DOHH2 (cell line): ENCODE data around the gene CRYBG2.

Source experiments
- H3F3A ChIP-seq: fragments of 200-600 bp; sonication (generic), shearing (Covaris generic); 2 replicates; pipeline ENCODE4 v1.6.0; 2016; ENCODE audit warnings: antibody characterized with exemption, mild to moderate bottlenecking; ENCODE audit not compliant: control insufficient read depth, insufficient read depth
- H3K27ac ChIP-seq: fragments of 200-600 bp; sonication (generic); 2 replicates; pipeline ENCODE4 v1.5.1; 2014; ENCODE audit warnings: low read depth, mild to moderate bottlenecking, low read length, moderate library complexity
- H3K27me3 ChIP-seq: fragments of 200-600 bp; sonication (generic); 2 replicates; pipeline ENCODE4 v1.6.1; 2014; ENCODE audit warnings: mild to moderate bottlenecking, low read length, mixed read lengths; ENCODE audit not compliant: control insufficient read depth
- H3K36me3 ChIP-seq: fragments of 200-600 bp; sonication (generic); 2 replicates; pipeline ENCODE4 v1.6.1; 2014; ENCODE audit warnings: mild to moderate bottlenecking, low read length, moderate library complexity, mixed read lengths; ENCODE audit not compliant: control insufficient read depth
- H3K4me1 ChIP-seq: fragments of 200-600 bp; sonication (generic); 2 replicates; pipeline ENCODE4 v1.6.1; 2014; ENCODE audit warnings: mild to moderate bottlenecking, low read length, mixed read lengths; ENCODE audit not compliant: control insufficient read depth
- H3K4me2 ChIP-seq: fragments of 200-600 bp; sonication (generic); 2 replicates; pipeline ENCODE4 v1.6.0; 2014; ENCODE audit warnings: mild to moderate bottlenecking, low read length, moderate library complexity
- H3K4me3 ChIP-seq: fragments of 200-600 bp; sonication (generic); 2 replicates; pipeline ENCODE4 v1.5.1; 2014; ENCODE audit warnings: mild to moderate bottlenecking, low read length, mixed read lengths
- H3K79me2 ChIP-seq: fragments of 200-600 bp; sonication (generic); 2 replicates; pipeline ENCODE4 v1.6.1; 2014; ENCODE audit warnings: mild to moderate bottlenecking, low read length, mixed read lengths; ENCODE audit not compliant: control insufficient read depth
- H3K9me2 ChIP-seq: fragments of 200-600 bp; sonication (generic); replicated peaks from 2 replicates; pipeline ENCODE4 v1.6.1; 2014; ENCODE audit warnings: mild to moderate bottlenecking, low read length, mixed read lengths; ENCODE audit not compliant: control insufficient read depth
- H3K9me3 ChIP-seq: fragments of 200-600 bp; sonication (generic); 2 replicates; pipeline ENCODE4 v1.6.1; 2014; ENCODE audit warnings: antibody characterized with exemption, low read length, mixed read lengths; ENCODE audit not compliant: control insufficient read depth, insufficient read depth
- H4K20me1 ChIP-seq: fragments of 200-600 bp; sonication (generic); 2 replicates; pipeline ENCODE4 v1.6.0; 2014; ENCODE audit warnings: low read depth, mild to moderate bottlenecking, antibody characterized with exemption, low read length, moderate library complexity; ENCODE audit not compliant: control insufficient read depth, insufficient read depth
- CTCF ChIP-seq: fragments of 200-600 bp; sonication (generic); IDR thresholded peaks from one replicate; pipeline ENCODE4 v1.5.1; 2014; ENCODE audit warnings: antibody characterized with exemption, mild to moderate bottlenecking, low read depth, low read length; ENCODE audit not compliant: poor library complexity, severe bottlenecking
- EZH2phosphoT487 ChIP-seq: fragments of 200-600 bp; sonication (generic); IDR thresholded peaks from 2 replicates; pipeline ENCODE4 v1.6.1; 2017; ENCODE audit warnings: borderline replicate concordance, mild to moderate bottlenecking, antibody characterized with exemption, low read length, moderate library complexity, mixed read lengths

The CRYBG2 gene

GRCh38 chr1:26277719-26278118 lies 76.2 kb downstream of the CRYBG2 start:
- Histone ChIP-seq H3F3A (peaks cover 18% of the 10 kb centered on the region), H3K27ac (no peak overlapping the region), H3K4me3 (no peak overlapping the region), H3K36me3 (peaks cover 65% of the 10 kb centered on the region), H3K4me2 (no peak overlapping the region), H3K9me2 (no peaks in the 10 kb centered on the region), H3K79me2 (peaks cover 8% of the 10 kb centered on the region; the same call in 1 of the 2 replicates), H3K9me3 (no peaks in the 10 kb centered on the region), H3K4me1 (peaks cover 37% of the 10 kb centered on the region), H3K27me3 (no peaks in the 10 kb centered on the region), H4K20me1 (peaks cover 2% of the 10 kb centered on the region; the same call in 1 of the 2 replicates)
- TF ChIP-seq EZH2phosphoT487 (no peak), CTCF (no peak)

GRCh38 chr1:26277261-26277661 lies 76.7 kb downstream of the CRYBG2 start:
- Histone ChIP-seq H3K27ac (no peak overlapping the region), H3K4me3 (no peak overlapping the region), H3K9me2 (no peaks in the 10 kb centered on the region), H3K9me3 (no peaks in the 10 kb centered on the region), H3K79me2 (peaks cover 8% of the 10 kb centered on the region; the same call in 1 of the 2 replicates), H3K27me3 (no peaks in the 10 kb centered on the region), H3K4me2 (no peak overlapping the region), H3K36me3 (peaks cover 66% of the 10 kb centered on the region), H3F3A (peaks cover 18% of the 10 kb centered on the region), H3K4me1 (peaks cover 37% of the 10 kb centered on the region), H4K20me1 (peaks cover 2% of the 10 kb centered on the region; the same call in 1 of the 2 replicates)
- TF ChIP-seq CTCF (no peak), EZH2phosphoT487 (no peak)

GRCh38 chr1:26276432-26276838 lies 77.5 kb downstream of the CRYBG2 start:
- H3F3A ChIP-seq, result peaks cover 18% of the 10 kb centered on the region
- H3K4me1 ChIP-seq, result peaks cover 37% of the 10 kb centered on the region

More at GRCh38 chr1:26276432-26276838, 77.5 kb downstream of the CRYBG2 start:
- H3K79me2 ChIP-seq, result peaks cover 8% of the 10 kb centered on the region; the same call in 1 of the 2 replicates
- H3K27me3 ChIP-seq, result no peaks in the 10 kb centered on the region
- no peak overlapping the region for H3K4me2 ChIP-seq
- H3K4me3 ChIP-seq, result no peak overlapping the region
- no peaks in the 10 kb centered on the region for H3K9me3 ChIP-seq
- H3K27ac ChIP-seq, result no peak overlapping the region
- no peaks in the 10 kb centered on the region for H3K9me2 ChIP-seq
- H4K20me1 ChIP-seq, result peaks cover 2% of the 10 kb centered on the region; the same call in 1 of the 2 replicates
- TF ChIP-seq CTCF, result no peak
- TF ChIP-seq EZH2phosphoT487, result no peak
- peaks cover 73% of the 10 kb centered on the region for H3K36me3 ChIP-seq
